Prostate gland (tissue), 2 donors: ENCODE data around the gene RD3L.

Source experiments
- POLR2A ChIP-seq: fragments of 450-650 bp; IDR thresholded peaks from one replicate; pipeline ENCODE4 v1.6.1; 2016; ENCODE audit warnings: antibody characterized with exemption, mild to moderate bottlenecking
- TF ChIP-seq, protein P1 (sequence below), 4 experiments: fragments of 200-600 bp in 2 of 4; fragments of 450-650 bp in 2 of 4; sonication (generic) in 2 of 4; IDR thresholded peaks; 1 replicate in 3 of 4; 2 replicates in 1 of 4; pipeline ENCODE4 v1.5.1; 2016 to 2019; ENCODE audit warnings: antibody characterized with exemption in 4 of 4, mild to moderate bottlenecking in 2 of 4, moderate library complexity in 2 of 4

GRCh38 chr14:103966631-103967030 lies 24.3 kb upstream of the RD3L start:
- TF ChIP-seq, protein P1, sequence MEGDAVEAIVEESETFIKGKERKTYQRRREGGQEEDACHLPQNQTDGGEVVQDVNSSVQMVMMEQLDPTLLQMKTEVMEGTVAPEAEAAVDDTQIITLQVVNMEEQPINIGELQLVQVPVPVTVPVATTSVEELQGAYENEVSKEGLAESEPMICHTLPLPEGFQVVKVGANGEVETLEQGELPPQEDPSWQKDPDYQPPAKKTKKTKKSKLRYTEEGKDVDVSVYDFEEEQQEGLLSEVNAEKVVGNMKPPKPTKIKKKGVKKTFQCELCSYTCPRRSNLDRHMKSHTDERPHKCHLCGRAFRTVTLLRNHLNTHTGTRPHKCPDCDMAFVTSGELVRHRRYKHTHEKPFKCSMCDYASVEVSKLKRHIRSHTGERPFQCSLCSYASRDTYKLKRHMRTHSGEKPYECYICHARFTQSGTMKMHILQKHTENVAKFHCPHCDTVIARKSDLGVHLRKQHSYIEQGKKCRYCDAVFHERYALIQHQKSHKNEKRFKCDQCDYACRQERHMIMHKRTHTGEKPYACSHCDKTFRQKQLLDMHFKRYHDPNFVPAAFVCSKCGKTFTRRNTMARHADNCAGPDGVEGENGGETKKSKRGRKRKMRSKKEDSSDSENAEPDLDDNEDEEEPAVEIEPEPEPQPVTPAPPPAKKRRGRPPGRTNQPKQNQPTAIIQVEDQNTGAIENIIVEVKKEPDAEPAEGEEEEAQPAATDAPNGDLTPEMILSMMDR (IDR thresholded peaks at IDR 0.05), result no peak
- TF ChIP-seq POLR2A, result no peak
